Neural cell (in vitro differentiated cells): ENCODE measurements around the gene CTPS2. TPM values are rescaled to one million over a fixed set of nuclear protein-coding genes. Genes with fewer than 3 reads are reported as not detected.
"Not testable (repeated sequence)": the region's sequence is repeated elsewhere in the genome, so short reads cannot be mapped to it uniquely, and the experiment has no call there.

Experiments used
- H2AFZ ChIP-seq: fragments of 200-600, 300-800 bp; sonication (generic), shearing (Covaris generic); 2 replicates; pipeline ENCODE4 v1.6.0; 2014; ENCODE audit warnings: low read depth, mild to moderate bottlenecking, antibody characterized with exemption, low read length, moderate library complexity
- H3F3A ChIP-seq: fragments of 200-600 bp; shearing (Covaris generic); 2 replicates; pipeline ENCODE4 v1.6.1; 2016; ENCODE audit warnings: mild to moderate bottlenecking, moderate library complexity, mixed read lengths, antibody characterized with exemption, low read length; ENCODE audit not compliant: insufficient read depth, poor library complexity, severe bottlenecking
- H3K27ac ChIP-seq: fragments of 200-600, 300-800 bp; sonication (generic), shearing (Covaris generic); 2 replicates; pipeline ENCODE4 v1.5.1; 2014; ENCODE audit warnings: mild to moderate bottlenecking, low read length, moderate library complexity
- H3K27me3 ChIP-seq: fragments of 300-800, 200-600 bp; sonication (generic), shearing (Covaris generic); 2 replicates; pipeline ENCODE4 v1.6.0; 2014; ENCODE audit warnings: mild to moderate bottlenecking, low read depth, low read length, moderate library complexity; ENCODE audit not compliant: insufficient read depth
- H3K36me3 ChIP-seq: fragments of 300-800, 200-600 bp; sonication (generic), shearing (Covaris generic); 2 replicates; pipeline ENCODE4 v1.5.1; 2014; ENCODE audit warnings: mild to moderate bottlenecking, antibody characterized with exemption, low read length, moderate library complexity; ENCODE audit not compliant: insufficient read depth
- H3K4me2 ChIP-seq: fragments of 300-800, 200-600 bp; sonication (generic), shearing (Covaris generic); 2 replicates; pipeline ENCODE4 v1.6.0; 2014; ENCODE audit warnings: mild to moderate bottlenecking, low read length
- H3K4me3 ChIP-seq: fragments of 300-800, 200-600 bp; sonication (generic), shearing (Covaris generic); 2 replicates; pipeline ENCODE4 v1.5.1; 2014; ENCODE audit warnings: mild to moderate bottlenecking, low read length, moderate library complexity
- H3K79me2 ChIP-seq: fragments of 200-600 bp; shearing (Covaris generic); replicated peaks from 2 replicates; pipeline ENCODE4 v1.6.0; 2014; ENCODE audit warnings: mild to moderate bottlenecking, low read length, moderate library complexity; ENCODE audit not compliant: insufficient read depth
- H3K9ac ChIP-seq: fragments of 300-800, 200-600 bp; sonication (generic), shearing (Covaris generic); 2 replicates; pipeline ENCODE4 v1.6.1; 2016; ENCODE audit warnings: mild to moderate bottlenecking, low read length, mixed read lengths
- H3K9me2 ChIP-seq: fragments of 200-600 bp; shearing (Covaris generic); 2 replicates; pipeline ENCODE4 v1.6.1; 2016; ENCODE audit warnings: mild to moderate bottlenecking, low read length, mixed read lengths; ENCODE audit not compliant: insufficient read depth
- H3K9me3 ChIP-seq: fragments of 200-600, 300-800 bp; sonication (generic), shearing (Covaris generic); 2 replicates; pipeline ENCODE4 v1.6.1; 2016; ENCODE audit warnings: mild to moderate bottlenecking, mixed run types, low read length, moderate library complexity, mixed read lengths
- H4K20me1 ChIP-seq: fragments of 200-600 bp; shearing (Covaris generic); 2 replicates; pipeline ENCODE4 v1.6.1; 2016; ENCODE audit warnings: mild to moderate bottlenecking, mixed run types; ENCODE audit not compliant: insufficient read depth
- EP300 ChIP-seq: fragments of 450-650 bp; conservative IDR thresholded peaks from 2 replicates; pipeline ENCODE4 v1.6.1; 2014; ENCODE audit warnings: antibody characterized with exemption, mild to moderate bottlenecking, moderate library complexity; ENCODE audit not compliant: poor library complexity, severe bottlenecking
- MXI1 ChIP-seq: fragments of 450-650 bp; conservative IDR thresholded peaks from 2 replicates; pipeline ENCODE4 v1.6.1; 2014; ENCODE audit warnings: antibody characterized with exemption, mild to moderate bottlenecking; ENCODE audit not compliant: poor library complexity, severe bottlenecking
- POLR2AphosphoS5 ChIP-seq: IDR thresholded peaks from 2 replicates; pipeline ENCODE4 v1.6.1; 2012
- RAD21 ChIP-seq: fragments of 450-650 bp; conservative IDR thresholded peaks from 2 replicates; pipeline ENCODE4 v1.6.1; 2014; ENCODE audit warnings: antibody characterized with exemption, mild to moderate bottlenecking, moderate library complexity
- REST ChIP-seq: IDR thresholded peaks from 2 replicates; pipeline ENCODE4 v1.6.1; 2012; ENCODE audit warnings: borderline replicate concordance
- SMC3 ChIP-seq: fragments of 450-650 bp; conservative IDR thresholded peaks from 2 replicates; pipeline ENCODE4 v1.6.1; 2014; ENCODE audit warnings: antibody characterized with exemption, mild to moderate bottlenecking, moderate library complexity; ENCODE audit not compliant: poor library complexity
- polyA minus RNA-seq: library from RNA; depleted of rRNA, polyadenylated mRNA; stranded (reverse); fragments of >200 nt; gene quantifications from 2 replicates; pipeline ENCODE4 v1.2.3, GENCODE V29; 2014
- polyA plus RNA-seq: library from polyadenylated mRNA; depleted of rRNA; stranded (reverse); fragments of >200 nt; gene quantifications from 2 replicates; pipeline ENCODE4 v1.2.3, GENCODE V29; 2014
- TF ChIP-seq, protein P1 (sequence below): fragments of 450-650 bp; IDR thresholded peaks from 2 replicates; pipeline ENCODE4 v1.5.1; 2014; ENCODE audit warnings: antibody characterized with exemption, mild to moderate bottlenecking, moderate library complexity; ENCODE audit not compliant: poor library complexity, severe bottlenecking

Gene CTPS2, protein sequence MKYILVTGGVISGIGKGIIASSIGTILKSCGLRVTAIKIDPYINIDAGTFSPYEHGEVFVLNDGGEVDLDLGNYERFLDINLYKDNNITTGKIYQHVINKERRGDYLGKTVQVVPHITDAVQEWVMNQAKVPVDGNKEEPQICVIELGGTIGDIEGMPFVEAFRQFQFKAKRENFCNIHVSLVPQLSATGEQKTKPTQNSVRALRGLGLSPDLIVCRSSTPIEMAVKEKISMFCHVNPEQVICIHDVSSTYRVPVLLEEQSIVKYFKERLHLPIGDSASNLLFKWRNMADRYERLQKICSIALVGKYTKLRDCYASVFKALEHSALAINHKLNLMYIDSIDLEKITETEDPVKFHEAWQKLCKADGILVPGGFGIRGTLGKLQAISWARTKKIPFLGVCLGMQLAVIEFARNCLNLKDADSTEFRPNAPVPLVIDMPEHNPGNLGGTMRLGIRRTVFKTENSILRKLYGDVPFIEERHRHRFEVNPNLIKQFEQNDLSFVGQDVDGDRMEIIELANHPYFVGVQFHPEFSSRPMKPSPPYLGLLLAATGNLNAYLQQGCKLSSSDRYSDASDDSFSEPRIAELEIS
- 17.1 and 18.9 TPM in 2 replicates for polyA plus RNA-seq
- 21.2 and 22.9 TPM in 2 replicates for polyA minus RNA-seq

GRCh38 chrX:16712548-16713155 lies at the start of gene CTPS2:
Gene CTPS2, minus strand, starts transcription at chrX:16712669. Its CDS starts 9,767 bp downstream, at chrX:16702902.
- no peaks in the 10 kb centered on the region for H4K20me1 ChIP-seq
- no peaks in the 10 kb centered on the region for H3K9me3 ChIP-seq
- peak within 1 kb of the TSS; percentile 45 for H2AFZ ChIP-seq

GRCh38 chrX:16761500-16761899 lies 49.0 kb upstream of the CTPS2 start:
- not testable (repeated sequence) for H3F3A ChIP-seq, H3K9me2 ChIP-seq, H3K9ac ChIP-seq, H3K4me2 ChIP-seq, H4K20me1 ChIP-seq, H2AFZ ChIP-seq, H3K27ac ChIP-seq, H3K9me3 ChIP-seq, H3K27me3 ChIP-seq, H3K36me3 ChIP-seq, H3K79me2 ChIP-seq, H3K4me3 ChIP-seq

More at GRCh38 chrX:16712548-16713155, at the start of gene CTPS2:
- H3K36me3 ChIP-seq: no peaks in the 10 kb centered on the region
- no peak within 1 kb of the TSS for H3K4me2 ChIP-seq
- no peaks in the 10 kb centered on the region for H3K79me2 ChIP-seq
- H3K27me3 ChIP-seq: no peaks in the 10 kb centered on the region
- peak within 1 kb of the TSS; percentile 68 for H3K9ac ChIP-seq
- peak within 1 kb of the TSS; percentile 68 for H3K4me3 ChIP-seq
- peak within 1 kb of the TSS; percentile 16 for H3K27ac ChIP-seq
- no peak for TF ChIP-seq SMC3
- no peak for TF ChIP-seq REST
- TF ChIP-seq POLR2AphosphoS5: no peak
- TF ChIP-seq EP300: no peak
- TF ChIP-seq, protein P1, sequence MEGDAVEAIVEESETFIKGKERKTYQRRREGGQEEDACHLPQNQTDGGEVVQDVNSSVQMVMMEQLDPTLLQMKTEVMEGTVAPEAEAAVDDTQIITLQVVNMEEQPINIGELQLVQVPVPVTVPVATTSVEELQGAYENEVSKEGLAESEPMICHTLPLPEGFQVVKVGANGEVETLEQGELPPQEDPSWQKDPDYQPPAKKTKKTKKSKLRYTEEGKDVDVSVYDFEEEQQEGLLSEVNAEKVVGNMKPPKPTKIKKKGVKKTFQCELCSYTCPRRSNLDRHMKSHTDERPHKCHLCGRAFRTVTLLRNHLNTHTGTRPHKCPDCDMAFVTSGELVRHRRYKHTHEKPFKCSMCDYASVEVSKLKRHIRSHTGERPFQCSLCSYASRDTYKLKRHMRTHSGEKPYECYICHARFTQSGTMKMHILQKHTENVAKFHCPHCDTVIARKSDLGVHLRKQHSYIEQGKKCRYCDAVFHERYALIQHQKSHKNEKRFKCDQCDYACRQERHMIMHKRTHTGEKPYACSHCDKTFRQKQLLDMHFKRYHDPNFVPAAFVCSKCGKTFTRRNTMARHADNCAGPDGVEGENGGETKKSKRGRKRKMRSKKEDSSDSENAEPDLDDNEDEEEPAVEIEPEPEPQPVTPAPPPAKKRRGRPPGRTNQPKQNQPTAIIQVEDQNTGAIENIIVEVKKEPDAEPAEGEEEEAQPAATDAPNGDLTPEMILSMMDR: no peak
- no peak for TF ChIP-seq MXI1
- no peak for TF ChIP-seq RAD21
- no peaks in the 10 kb centered on the region for H3K9me2 ChIP-seq
- no peaks in the 10 kb centered on the region for H3F3A ChIP-seq
